ENCODE data around the gene CDC42SE2.
A peak's percentile ranks its signal among the peaks of the same experiment; 100 is the strongest.
"Not testable (repeated sequence)": the region's sequence is repeated elsewhere in the genome, so short reads cannot be mapped to it uniquely, and the experiment has no call there.

Gene CDC42SE2

GRCh38 chr5:131392466-131393095 lies 128.7 kb downstream of the CDC42SE2 start:
- DNase-seq (ENCODE audit: low read depth) = no peak

DNA sequence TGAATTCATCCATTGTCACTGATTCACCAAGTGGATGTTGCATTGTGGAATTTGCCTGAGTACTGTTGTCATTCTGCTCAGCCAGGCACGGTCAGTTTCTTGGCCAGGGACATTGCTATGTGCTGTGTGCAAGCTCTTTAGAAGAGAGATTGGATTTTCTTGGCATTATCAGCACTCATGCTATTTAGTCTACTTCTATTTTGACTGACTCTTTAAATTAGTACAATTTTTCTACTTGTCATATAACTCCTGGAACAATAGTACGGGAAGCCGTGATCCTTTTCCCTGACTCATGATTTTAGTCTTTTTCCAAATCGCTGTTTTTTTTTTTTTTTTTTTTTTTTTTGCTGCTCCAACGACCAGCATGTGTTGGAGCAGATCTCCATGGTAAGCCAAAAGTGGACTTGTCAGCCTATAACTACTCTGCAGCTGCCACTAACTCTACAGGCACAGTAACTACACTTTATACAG lies 129.7 kb downstream of the CDC42SE2 start:
- DNase-seq (ENCODE audit: low read depth) = no peak

DNA sequence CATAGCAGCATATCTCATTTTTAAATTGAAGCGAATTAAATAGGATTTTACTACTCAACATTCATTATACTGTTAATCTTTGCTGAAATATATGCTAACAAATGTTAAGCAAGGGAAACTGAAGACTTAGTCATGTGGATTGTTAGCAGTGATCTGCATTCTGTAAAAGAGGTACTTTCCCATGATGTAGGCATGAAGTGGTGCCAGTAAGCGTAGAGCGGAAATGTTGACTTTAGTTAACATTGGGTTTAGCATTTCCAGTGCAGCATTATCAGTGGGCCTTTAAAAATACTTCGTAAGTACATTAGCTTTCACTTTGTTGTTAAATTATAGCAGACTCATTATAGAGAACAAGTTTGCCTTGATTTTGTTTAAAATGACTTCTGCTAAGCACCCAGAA lies 130.3 kb downstream of the CDC42SE2 start:
- no peak for DNase-seq (ENCODE audit: low read depth)

DNA sequence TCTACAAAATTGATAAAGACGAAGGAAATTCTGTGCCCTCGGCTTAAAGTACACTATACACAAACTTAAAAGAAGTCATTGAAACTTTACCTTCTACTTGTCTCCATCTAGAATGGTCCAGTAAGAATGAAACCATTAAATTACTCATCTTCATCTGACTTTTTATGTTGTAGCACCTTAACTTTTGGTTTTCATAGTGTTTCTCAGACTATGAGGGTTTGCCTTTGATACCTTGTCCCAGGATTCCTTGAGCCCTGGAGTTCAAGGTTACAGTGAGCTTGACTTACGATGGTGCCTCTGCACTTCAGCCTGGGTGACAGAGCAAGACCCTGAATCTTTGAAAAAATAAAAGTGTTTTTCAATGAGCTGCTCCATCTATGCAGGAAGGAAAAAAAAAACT lies 132.2 kb downstream of the CDC42SE2 start:
- no peak for DNase-seq (ENCODE audit: low read depth)

DNA sequence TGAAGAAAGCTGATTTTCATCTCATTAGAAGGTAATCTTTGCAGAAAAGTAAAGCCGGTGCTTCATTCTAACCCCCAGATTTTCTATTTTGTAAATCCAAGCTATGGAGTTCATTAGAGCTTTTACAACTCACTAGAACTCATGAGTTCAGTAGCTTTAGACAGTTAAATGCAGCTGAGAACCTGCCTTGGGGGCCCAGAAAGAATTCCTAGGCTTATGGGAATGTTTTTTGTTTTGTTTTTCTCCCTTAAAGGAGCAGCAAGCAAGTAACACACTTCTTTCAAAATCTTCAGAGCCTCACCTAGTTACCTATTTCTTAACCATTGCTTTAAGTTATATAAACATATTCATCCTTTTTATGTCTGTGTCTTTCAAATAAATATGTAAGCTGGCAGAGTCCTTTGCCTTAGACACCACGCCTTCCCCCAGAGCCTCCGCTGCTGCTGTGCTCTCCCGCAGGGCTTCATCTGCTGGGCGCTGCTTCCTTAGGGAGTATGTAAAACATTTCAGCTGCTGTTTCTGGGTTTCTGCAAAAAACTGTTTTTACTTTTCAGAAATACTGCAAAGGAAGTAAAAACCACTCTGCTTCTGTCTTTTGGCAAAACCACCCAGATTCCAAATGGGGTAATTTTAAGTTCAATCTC lies 132.9 kb downstream of the CDC42SE2 start:
- no peak for DNase-seq (ENCODE audit: low read depth)

GRCh38 chr5:131399007-131399406 lies 135.2 kb downstream of the CDC42SE2 start:
- DNase-seq (ENCODE audit: low read depth) = not testable (repeated sequence)

DNA sequence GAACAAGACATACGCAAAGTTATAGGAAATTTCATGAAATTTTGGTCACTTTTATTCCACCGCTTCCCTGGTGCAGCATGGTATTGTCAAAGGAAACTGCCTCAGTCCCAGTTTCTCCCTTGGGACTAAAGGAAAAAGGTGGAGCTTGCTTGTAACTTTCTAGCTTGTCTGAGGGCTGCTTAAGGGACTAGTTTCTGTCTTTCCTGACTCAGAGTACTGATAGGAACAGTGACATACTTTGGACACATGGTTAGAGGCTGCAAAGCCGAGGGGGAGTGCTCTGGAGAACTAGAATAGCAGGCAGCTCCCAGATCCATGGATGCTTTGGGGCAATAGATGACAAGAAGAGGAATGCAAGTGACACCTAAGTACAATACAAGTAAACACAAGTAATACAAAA lies 136.7 kb downstream of the CDC42SE2 start:
- no peak for DNase-seq (ENCODE audit: low read depth)

- no peak for DNase-seq (ENCODE audit: low read depth)
These were observed 141.8 kb downstream of the CDC42SE2 start for GRCh38 chr5:131405674-131406073.

DNA sequence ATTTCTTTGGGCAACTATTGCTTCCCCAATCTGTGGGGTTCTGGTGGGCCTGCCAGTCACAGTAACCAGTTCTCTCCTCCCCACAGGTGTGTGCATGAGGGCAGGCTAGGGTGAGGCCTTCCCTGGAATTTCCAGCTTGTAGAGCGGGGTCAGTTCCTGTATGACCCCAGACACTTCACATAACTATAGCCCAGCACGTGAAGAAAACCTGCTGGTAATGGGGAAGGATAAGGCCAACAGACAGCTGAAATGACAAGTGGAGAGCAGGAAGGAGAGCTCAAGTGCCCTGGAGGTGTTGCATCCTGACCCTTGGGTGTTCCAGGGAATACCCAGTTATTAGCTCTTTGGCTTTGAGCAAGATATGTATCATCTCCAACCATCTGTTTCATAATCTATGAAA lies 142.2 kb downstream of the CDC42SE2 start:
- DNase-seq (ENCODE audit: low read depth) = no peak

DNA sequence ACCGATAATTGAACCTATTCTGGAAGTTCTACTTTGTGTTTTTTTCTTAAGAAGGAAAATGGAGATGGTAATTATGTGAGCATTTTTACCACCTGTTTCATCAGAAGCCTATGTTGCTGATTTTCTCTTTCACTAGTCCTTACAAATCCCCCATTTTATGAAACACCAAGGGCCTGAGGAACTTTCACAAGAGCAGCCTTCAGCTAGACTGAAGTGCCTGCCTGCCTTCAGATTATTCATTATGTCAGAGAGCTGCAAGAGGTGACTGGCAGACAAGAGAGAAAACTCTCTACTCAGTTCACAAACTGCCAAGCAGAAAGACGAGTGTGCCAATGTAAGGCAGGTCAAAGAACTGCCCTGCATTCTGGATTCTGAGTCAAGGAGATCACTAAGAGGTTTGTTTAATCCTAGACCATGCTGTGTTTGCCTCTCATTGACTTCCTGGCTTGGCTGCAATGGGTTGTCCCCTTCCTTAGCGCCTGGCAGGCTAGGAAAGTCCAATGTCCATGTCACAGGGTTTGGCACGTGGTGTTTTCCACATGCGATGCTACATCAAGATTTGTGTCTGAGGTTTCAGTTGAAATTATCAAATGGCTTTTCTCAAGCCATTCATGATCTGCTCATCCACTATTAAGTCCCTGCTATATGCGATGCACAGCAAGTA lies 143.3 kb downstream of the CDC42SE2 start:
- no peak for DNase-seq (ENCODE audit: low read depth)

DNA sequence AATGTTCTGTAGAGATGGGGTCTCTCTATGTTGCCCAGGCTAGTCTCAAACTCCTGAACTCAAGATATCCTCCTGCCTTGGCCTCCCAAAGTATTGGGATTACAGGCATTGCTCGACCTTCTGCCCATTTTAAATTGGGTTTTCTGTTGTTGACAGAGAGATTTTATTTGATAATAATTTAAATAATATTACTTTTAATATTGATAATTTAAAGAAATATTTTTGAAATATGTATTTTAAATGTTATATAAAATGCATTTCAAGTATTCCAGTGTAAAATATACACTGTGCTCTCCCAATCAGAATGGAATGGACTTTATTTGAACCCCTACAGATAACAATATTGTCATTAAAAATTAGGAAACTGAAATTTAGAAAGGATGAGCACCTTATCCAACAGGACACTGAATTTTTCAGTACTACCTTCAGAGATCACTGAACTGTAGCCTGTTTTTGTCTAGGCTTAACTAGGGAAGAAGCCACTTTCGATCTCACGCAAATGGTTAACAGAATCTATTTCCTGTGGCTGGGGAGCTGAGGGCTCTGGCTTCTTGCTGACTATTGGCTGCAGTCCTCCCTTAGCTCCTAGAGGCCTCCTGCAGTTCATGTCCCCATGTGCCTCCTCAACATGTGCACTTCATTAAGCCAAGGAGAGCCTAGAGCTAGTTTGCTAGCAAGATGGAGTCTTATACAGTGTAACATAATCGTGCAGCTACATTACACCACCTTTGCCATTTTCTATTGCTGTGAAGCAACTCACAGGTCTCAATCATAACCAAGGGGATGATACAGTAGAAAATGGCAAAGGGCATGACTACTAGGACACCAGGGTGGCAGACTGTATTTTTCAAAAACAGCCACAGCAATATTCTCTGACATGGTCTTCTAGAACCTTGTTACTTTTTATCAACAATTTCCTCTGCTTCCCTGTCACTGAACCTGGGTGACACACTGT lies 150.0 kb downstream of the CDC42SE2 start:
- DNase-seq (ENCODE audit: low read depth) = no peak

GRCh38 chr5:131416729-131417128 lies 152.9 kb downstream of the CDC42SE2 start:
- DNase-seq (ENCODE audit: low read depth) = no peak

- peak; percentile 20 for DNase-seq (ENCODE audit: low read depth)
These were observed 153.5 kb downstream of the CDC42SE2 start for GRCh38 chr5:131417240-131417869.

- no peak for DNase-seq (ENCODE audit: low read depth)
These were observed 155.0 kb downstream of the CDC42SE2 start for GRCh38 chr5:131418846-131419245.

DNA sequence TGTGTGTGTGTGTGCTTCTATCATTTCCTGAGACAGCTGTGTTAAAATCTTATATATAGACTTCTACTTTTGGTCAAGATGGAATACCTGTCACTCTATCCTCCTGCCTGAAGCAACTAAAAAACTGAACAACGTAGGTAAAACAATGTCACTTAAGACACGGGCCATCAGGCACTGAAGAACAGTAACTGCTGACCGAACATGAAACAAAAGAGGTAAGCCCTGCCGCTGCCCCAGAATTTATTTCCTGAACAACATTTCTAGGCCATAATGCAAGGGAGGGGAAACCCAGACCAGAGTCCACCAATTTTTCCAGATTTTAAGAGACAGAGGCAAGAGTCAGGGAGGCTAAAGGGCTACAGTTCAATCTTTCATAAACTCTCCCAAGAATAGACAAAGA lies 156.0 kb downstream of the CDC42SE2 start:
- no peak for DNase-seq (ENCODE audit: low read depth)

- no peak for DNase-seq (ENCODE audit: low read depth)
These were observed 159.2 kb downstream of the CDC42SE2 start for GRCh38 chr5:131423056-131423455.

DNA sequence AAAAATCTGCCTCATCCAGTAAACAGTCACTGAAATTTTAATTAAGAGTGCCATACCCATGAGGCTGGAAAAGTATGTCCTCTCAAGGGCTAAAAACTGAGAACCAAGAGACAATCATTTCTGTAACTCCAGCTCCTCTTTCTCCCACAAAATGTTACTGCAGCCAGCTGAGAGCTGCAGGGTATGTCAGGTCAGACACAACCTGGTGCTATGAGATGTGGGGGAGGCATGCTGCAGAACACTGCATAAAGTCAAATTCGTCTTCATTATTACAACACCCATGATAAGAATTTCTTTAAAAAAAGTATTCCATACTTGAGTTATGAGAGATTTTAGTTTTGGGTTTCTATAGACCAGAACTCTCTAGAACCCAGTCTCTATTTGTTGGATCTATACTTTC lies 162.2 kb downstream of the CDC42SE2 start:
- no peak for DNase-seq (ENCODE audit: low read depth)

- no peak for DNase-seq (ENCODE audit: low read depth)
These were observed 166.9 kb downstream of the CDC42SE2 start for GRCh38 chr5:131430794-131431193.

DNA sequence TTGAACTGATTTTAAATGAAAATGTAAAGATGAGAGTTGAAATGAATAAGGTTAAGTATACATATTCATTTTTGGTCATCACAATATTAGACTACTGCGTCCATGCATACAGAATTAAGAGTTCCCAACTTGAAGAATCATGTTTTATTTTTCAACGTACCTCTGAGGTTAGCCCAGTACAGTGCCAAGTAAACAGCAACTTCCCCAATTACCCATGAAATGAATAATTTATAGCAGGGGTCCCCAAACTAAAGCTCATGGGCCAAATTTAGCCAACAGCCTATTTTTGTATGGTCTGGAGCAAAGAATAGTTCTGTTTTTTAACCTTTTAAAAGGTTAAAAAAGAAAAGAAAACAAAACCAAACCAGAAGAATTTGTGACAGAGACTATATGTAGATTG lies 167.9 kb downstream of the CDC42SE2 start:
- no peak for DNase-seq (ENCODE audit: low read depth)

GRCh38 chr5:131433109-131433508 lies 169.3 kb downstream of the CDC42SE2 start:
- no peak for DNase-seq (ENCODE audit: low read depth)

DNA sequence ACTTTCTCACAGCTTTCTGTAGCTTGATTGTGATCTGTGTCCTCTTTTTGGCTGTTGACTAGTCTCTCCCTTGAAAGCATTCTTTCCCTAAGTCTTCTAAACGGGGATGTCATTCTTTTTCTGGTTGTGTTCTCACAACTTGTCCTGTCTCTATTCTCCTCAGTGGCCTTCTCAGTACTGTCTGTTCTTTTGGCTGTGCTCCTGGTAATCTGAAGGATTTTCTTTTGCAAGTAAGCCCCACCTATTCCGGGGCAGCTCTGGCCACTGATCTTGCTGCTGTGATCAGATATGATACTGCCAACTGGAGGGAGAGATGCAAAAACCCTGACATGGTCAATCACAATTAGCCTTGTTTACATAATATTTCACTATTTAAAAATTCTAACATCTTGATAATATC lies 172.2 kb downstream of the CDC42SE2 start:
- DNase-seq (ENCODE audit: low read depth) = no peak

DNA sequence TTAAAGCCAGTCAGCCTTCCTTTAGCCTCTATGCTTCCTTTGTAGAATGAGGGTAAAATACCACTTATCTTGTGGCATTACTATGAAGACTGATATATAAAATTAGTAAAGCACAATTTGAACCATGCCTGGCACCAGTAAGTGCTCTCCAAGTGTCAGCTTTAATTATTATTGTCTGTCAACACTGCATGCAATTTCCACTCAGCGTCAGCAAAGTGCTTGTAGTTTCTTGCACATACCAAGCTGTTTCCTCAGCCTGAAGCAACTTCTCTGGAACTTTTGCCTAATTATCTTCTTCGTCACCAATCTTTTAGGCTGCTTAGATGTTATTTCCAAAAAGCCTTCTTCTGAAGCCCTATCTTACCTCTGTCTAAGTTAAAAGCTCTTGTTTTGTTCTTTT lies 177.3 kb downstream of the CDC42SE2 start:
- DNase-seq (ENCODE audit: low read depth) = no peak
